Upper lobe of right lung (tissue), 1 donor: Measurements from ENCODE around the gene SBSN. TPM values are rescaled to one million over a fixed set of nuclear protein-coding genes. Genes with fewer than 3 reads are reported as not detected.

Experiments
- ATAC-seq: fragments of 200-7000 bp; cut with Tn5 transposase; one replicate; pipeline ENCODE4 v1.9.1; 2020; ENCODE audit warnings: mild to moderate bottlenecking, moderate library complexity
- DNase-seq: peaks from one replicate; pipeline ENCODE4 v3.0.0-alpha.2; 2020
- H3K27ac ChIP-seq: fragments of 200-600 bp; one replicate; pipeline ENCODE4 v1.8.0; 2022
- H3K27me3 ChIP-seq: fragments of 200-600 bp; one replicate; pipeline ENCODE4 v1.8.0; 2022; ENCODE audit warnings: mild to moderate bottlenecking
- H3K36me3 ChIP-seq: fragments of 200-600 bp; one replicate; pipeline ENCODE4 v1.8.0; 2022
- H3K4me1 ChIP-seq: fragments of 200-600 bp; one replicate; pipeline ENCODE4 v1.8.0; 2022
- H3K4me3 ChIP-seq: fragments of 200-600 bp; one replicate; pipeline ENCODE4 v1.8.0; 2022; ENCODE audit warnings: mild to moderate bottlenecking
- H3K9me3 ChIP-seq: fragments of 200-600 bp; one replicate; pipeline ENCODE4 v1.8.0; 2022
- CTCF ChIP-seq: fragments of 200-600 bp; IDR thresholded peaks from one replicate; pipeline ENCODE4 v1.8.0; 2022; ENCODE audit warnings: antibody characterized with exemption
- intact Hi-C: fragments of 100-400 bp; cut with DNase I; formaldehyde crosslinking; loops from one replicate; pipeline ENCODE4 v1.11.0; 2022
- total RNA-seq: library from RNA; stranded (reverse); fragmentation: NEBNext Ultra II Directional; extraction: Animal tissue kit (Norgen Biotek cat#: 25700); gene quantifications from one replicate; pipeline ENCODE4 v1.2.1, GENCODE V29; 2021
- donor health status: DM: no; HTN: yes; CAD: no; lungs with severe emphysema.

The SBSN gene
- total RNA-seq, 1 donor from 2014 or later = not detected

DNA sequence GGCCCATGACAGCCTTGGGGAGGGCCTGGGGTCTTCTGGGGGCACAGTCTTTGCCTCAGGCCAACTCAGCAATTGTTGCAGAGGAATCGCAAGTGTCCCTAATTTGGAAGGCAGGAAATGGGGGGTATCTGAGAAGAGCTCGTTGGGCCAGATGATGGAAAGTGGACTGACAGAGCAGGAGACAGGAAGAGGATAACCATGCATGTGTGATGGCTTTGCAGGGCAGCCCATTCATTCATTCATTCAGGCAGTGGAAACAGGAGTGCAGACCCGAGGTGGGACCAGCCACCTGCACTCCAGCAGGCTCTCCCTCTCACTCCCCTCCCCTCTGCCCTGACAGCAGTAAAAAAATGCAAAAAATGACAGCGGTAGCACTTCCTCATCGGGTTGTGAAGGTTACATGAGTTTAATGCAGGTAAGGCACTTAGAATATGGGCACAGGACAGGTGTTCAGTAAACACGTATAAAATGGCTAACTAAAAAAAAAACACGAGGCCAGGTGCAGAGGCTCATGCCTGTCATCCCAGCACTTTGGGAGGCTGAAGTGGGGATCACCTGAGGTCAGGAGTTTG is 12.3 kb upstream of the SBSN start:
- Histone ChIP-seq H3K36me3 (no peaks in the 10 kb centered on the region), H3K9me3 (no peaks in the 10 kb centered on the region), H3K27me3 (no peaks in the 10 kb centered on the region), H3K4me3 (no peak overlapping the region), H3K4me1 (no peaks in the 10 kb centered on the region), H3K27ac (no peak overlapping the region)
- intact Hi-C loops = no loop called here
- TF ChIP-seq CTCF = no peak
- DNase-seq (no peak), ATAC-seq (no peak)

- no peak for ATAC-seq
Measured at GRCh38 chr19:35539850-35540249, 11.7 kb upstream of the SBSN start.

GRCh38 chr19:35539314-35539713 is 11.2 kb upstream of the SBSN start:
- no peak for TF ChIP-seq CTCF
- no peaks in the 10 kb centered on the region for H3K36me3 ChIP-seq
- DNase-seq = no peak
- no peak for ATAC-seq
- intact Hi-C loops = no loop called here
- no peaks in the 10 kb centered on the region for H3K4me1 ChIP-seq
- no peak overlapping the region for H3K27ac ChIP-seq
- H3K9me3 ChIP-seq = no peaks in the 10 kb centered on the region
- peaks cover 4% of the 10 kb centered on the region for H3K27me3 ChIP-seq
- H3K4me3 ChIP-seq = no peak overlapping the region

More at GRCh38 chr19:35539850-35540249, 11.7 kb upstream of the SBSN start:
- Histone ChIP-seq H3K27ac (no peak overlapping the region), H3K4me1 (no peaks in the 10 kb centered on the region), H3K36me3 (no peaks in the 10 kb centered on the region), H3K27me3 (no peaks in the 10 kb centered on the region), H3K4me3 (no peak overlapping the region), H3K9me3 (no peaks in the 10 kb centered on the region)
- DNase-seq = no peak
- intact Hi-C loops = no loop called here
- no peak for TF ChIP-seq CTCF

- Histone ChIP-seq H3K27me3 (peaks cover 47% of the 10 kb centered on the region), H3K4me1 (peaks cover 5% of the 10 kb centered on the region), H3K27ac (no peak overlapping the region), H3K36me3 (no peaks in the 10 kb centered on the region), H3K9me3 (no peaks in the 10 kb centered on the region), H3K4me3 (no peak overlapping the region)
- DNase-seq (no peak), ATAC-seq (no peak)
- TF ChIP-seq CTCF = no peak
- intact Hi-C loops = no loop called here
Measured at GRCh38 chr19:35534803-35535480, 6.8 kb upstream of the SBSN start.

DNA sequence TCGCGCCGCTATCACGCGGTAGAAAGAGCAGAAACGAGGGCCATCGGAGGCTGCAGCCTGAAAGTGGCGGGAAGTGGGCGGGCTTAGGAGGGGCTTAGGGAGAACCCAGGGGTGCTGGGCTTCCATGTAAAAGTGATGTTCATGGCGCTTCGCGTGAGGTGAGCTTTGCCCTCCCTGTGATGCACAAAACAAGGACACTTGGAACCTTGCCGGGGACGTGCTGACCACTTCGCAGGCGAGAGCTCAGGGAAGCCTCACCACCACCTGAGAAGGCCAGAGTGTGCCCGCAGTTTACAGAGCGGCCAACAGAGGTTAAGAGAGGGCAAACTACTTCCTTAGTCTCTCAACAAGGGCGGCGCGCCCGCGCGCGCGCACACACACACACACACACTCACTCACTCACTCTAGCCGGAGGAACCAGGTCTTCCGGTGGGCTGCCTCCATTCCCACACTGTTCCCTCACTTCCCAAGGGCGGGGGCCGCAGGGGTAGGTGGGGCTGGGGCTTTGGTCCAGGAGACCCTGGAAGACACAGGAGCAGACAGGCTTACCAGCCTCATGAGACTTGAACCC is 5.8 kb upstream of the SBSN start:
- Histone ChIP-seq H3K4me3 (no peak overlapping the region), H3K27me3 (peaks cover 57% of the 10 kb centered on the region), H3K36me3 (no peaks in the 10 kb centered on the region), H3K27ac (no peak overlapping the region), H3K4me1 (peaks cover 5% of the 10 kb centered on the region), H3K9me3 (no peaks in the 10 kb centered on the region)
- peak; percentile 78 for DNase-seq
- intact Hi-C loops = no loop called here
- peak; percentile 83 for ATAC-seq
- no peak for TF ChIP-seq CTCF
